PC-9 (cell line): ENCODE results near the gene NT5C1A.

ENCODE experiments used
- EZH2 ChIP-seq: fragments of 200-600 bp; sonication (generic); IDR thresholded peaks from 2 replicates; pipeline ENCODE4 v1.8.0; 2017; ENCODE audit warnings: antibody characterized with exemption, low read depth
- TF ChIP-seq, protein P1 (sequence below): fragments of 200-600 bp; sonication (generic); conservative IDR thresholded peaks from 2 replicates; pipeline ENCODE4 v1.6.1; 2017; ENCODE audit warnings: mixed run types, antibody characterized with exemption, mild to moderate bottlenecking, moderate library complexity

DNA sequence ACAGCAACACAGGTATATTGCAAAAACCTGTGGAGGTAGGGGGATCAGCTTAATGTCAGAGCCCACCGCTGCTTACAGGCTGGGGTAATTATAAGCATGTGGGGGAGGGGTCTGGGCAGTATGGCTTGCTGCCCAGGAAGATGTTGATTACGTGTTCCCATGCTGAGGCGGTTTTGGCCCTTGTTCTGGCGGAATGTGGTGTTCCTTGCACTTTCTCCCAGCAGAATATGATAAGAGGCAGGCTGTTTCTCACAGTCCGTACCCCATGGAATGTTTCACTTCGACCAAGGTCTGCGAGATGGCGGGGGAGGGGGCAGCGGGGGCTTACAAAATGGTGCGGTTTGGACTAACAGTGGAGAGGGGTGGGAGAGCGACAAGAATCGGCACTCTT is 29.1 kb upstream of the NT5C1A start:
- no peak for TF ChIP-seq EZH2
- TF ChIP-seq, protein P1, sequence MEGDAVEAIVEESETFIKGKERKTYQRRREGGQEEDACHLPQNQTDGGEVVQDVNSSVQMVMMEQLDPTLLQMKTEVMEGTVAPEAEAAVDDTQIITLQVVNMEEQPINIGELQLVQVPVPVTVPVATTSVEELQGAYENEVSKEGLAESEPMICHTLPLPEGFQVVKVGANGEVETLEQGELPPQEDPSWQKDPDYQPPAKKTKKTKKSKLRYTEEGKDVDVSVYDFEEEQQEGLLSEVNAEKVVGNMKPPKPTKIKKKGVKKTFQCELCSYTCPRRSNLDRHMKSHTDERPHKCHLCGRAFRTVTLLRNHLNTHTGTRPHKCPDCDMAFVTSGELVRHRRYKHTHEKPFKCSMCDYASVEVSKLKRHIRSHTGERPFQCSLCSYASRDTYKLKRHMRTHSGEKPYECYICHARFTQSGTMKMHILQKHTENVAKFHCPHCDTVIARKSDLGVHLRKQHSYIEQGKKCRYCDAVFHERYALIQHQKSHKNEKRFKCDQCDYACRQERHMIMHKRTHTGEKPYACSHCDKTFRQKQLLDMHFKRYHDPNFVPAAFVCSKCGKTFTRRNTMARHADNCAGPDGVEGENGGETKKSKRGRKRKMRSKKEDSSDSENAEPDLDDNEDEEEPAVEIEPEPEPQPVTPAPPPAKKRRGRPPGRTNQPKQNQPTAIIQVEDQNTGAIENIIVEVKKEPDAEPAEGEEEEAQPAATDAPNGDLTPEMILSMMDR, result no peak
